Sigmoid colon (tissue), 4 donors: Measurements from ENCODE around the gene GDPGP1.

Experiments
- EP300 ChIP-seq, 4 donors: sonication (generic); formaldehyde crosslinking; IDR thresholded peaks; one replicate each; pipeline ENCODE4 v1.6.1; 2017; ENCODE audit warnings: antibody characterized with exemption in 4 of 4
- TF ChIP-seq, protein P1 (sequence below), 4 experiments: fragments of 450-650 bp in 3 of 4; fragments of 200-600 bp in 1 of 4; IDR thresholded peaks; one replicate each; pipeline ENCODE4 v1.5.1; 2016 to 2019; ENCODE audit warnings: antibody characterized with exemption in 4 of 4, mild to moderate bottlenecking in 3 of 4, moderate library complexity in 2 of 4

GRCh38 chr15:90271459-90272166 lies 37.6 kb downstream of the GDPGP1 start:
- TF ChIP-seq, protein P1, sequence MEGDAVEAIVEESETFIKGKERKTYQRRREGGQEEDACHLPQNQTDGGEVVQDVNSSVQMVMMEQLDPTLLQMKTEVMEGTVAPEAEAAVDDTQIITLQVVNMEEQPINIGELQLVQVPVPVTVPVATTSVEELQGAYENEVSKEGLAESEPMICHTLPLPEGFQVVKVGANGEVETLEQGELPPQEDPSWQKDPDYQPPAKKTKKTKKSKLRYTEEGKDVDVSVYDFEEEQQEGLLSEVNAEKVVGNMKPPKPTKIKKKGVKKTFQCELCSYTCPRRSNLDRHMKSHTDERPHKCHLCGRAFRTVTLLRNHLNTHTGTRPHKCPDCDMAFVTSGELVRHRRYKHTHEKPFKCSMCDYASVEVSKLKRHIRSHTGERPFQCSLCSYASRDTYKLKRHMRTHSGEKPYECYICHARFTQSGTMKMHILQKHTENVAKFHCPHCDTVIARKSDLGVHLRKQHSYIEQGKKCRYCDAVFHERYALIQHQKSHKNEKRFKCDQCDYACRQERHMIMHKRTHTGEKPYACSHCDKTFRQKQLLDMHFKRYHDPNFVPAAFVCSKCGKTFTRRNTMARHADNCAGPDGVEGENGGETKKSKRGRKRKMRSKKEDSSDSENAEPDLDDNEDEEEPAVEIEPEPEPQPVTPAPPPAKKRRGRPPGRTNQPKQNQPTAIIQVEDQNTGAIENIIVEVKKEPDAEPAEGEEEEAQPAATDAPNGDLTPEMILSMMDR (IDR thresholded peaks at IDR 0.05): no peak
- no peak for TF ChIP-seq EP300 (IDR thresholded peaks at IDR 0.05)
